Measurements from ENCODE around the gene PREX1. TPM values are rescaled to one million over a fixed set of nuclear protein-coding genes. Genes with fewer than 3 reads are reported as not detected.

Gene PREX1
- total and polyA plus RNA-seq, 2 experiments from 2014 or later, result 2.4 to 10.3 TPM

GRCh38 chr20:48681201-48681872 lies 146.5 kb downstream of the PREX1 start:
- no peak for DNase-seq (ENCODE audit: low spot score)
- no peak overlapping the region for H3K4me3 Mint-ChIP-seq
- Histone ChIP-seq H2AFZ (no peak overlapping the region), H3K4me3 (no peak overlapping the region), H3K36me3 (ENCODE audit: insufficient read depth) (no peaks in the 10 kb centered on the region), H4K20me1 (replicated peaks; ENCODE audit: insufficient read depth) (no peaks in the 10 kb centered on the region), H3K4me2 (no peak overlapping the region), H3K27ac (ENCODE audit: low read depth) (no peak overlapping the region), H3K9me2 (ENCODE audit: insufficient read depth) (no peaks in the 10 kb centered on the region), H3K27me3 (ENCODE audit: insufficient read depth) (no peaks in the 10 kb centered on the region), H3F3A (replicated peaks; ENCODE audit: low read depth) (no peaks in the 10 kb centered on the region), H3K4me1 (ENCODE audit: insufficient read depth) (peaks cover 17% of the 10 kb centered on the region), H3K79me2 (replicated peaks; ENCODE audit: insufficient read depth) (no peaks in the 10 kb centered on the region)
- TF ChIP-seq EZH2phosphoT487 (IDR thresholded peaks at IDR 0.05; ENCODE audit: unreplicated experiment), result no peak
- no peak for TF ChIP-seq NANOG (IDR thresholded peaks at IDR 0.05; ENCODE audit: borderline replicate concordance)
- no peak for TF ChIP-seq JUNB (IDR thresholded peaks at IDR 0.05; ENCODE audit: unreplicated experiment)
- TF ChIP-seq CTCF (conservative IDR thresholded peaks at IDR 0.05; ENCODE audit: low read depth in 2 of 2), result no peak
- no peak for TF ChIP-seq ETS1 (IDR thresholded peaks at IDR 0.05)
- no peak for TF ChIP-seq ZNF331 (CRISPR knock-in tag; IDR thresholded peaks at IDR 0.05; ENCODE audit: low read depth)
- TF ChIP-seq CREB1 (CRISPR knock-in tag; IDR thresholded peaks at IDR 0.05; ENCODE audit: low read depth), result no peak
- no peak for TF ChIP-seq ZNF462 (CRISPR knock-in tag; IDR thresholded peaks at IDR 0.05)
- TF ChIP-seq POLR2AphosphoS5 (IDR thresholded peaks at IDR 0.05; ENCODE audit: low read depth), result no peak
- TF ChIP-seq ZNF114 (CRISPR knock-in tag; IDR thresholded peaks at IDR 0.05), result no peak
- TF ChIP-seq STAT1 (IDR thresholded peaks at IDR 0.05; ENCODE audit: unreplicated experiment), result no peak
- TF ChIP-seq REST (IDR thresholded peaks at IDR 0.05; ENCODE audit: unreplicated experiment), result no peak
- no peak for TF ChIP-seq EZH2 (IDR thresholded peaks at IDR 0.05; ENCODE audit: low read depth, unreplicated experiment)
- H3K36me3 Mint-ChIP-seq (ENCODE audit: low read depth), result no peaks in the 10 kb centered on the region; the same call in 2 of the 3 replicates
- peaks cover 13% of the 10 kb centered on the region for H3K4me1 Mint-ChIP-seq
- H3K9me3 Mint-ChIP-seq, result no peaks in the 10 kb centered on the region; the same call in 2 of the 3 replicates
- peaks cover 2% of the 10 kb centered on the region for H3K27me3 Mint-ChIP-seq (ENCODE audit: insufficient read depth, low read depth, poor library complexity)
- no peak overlapping the region for H3K27ac Mint-ChIP-seq
- no peak for ATAC-seq
